ENCODE data around the gene TENT5A. TPM values are rescaled to one million over a fixed set of nuclear protein-coding genes. Genes with fewer than 3 reads are reported as not detected.

The TENT5A gene
- total RNA-seq, 1 donor from 2014 or later: 6.9 TPM

DNA sequence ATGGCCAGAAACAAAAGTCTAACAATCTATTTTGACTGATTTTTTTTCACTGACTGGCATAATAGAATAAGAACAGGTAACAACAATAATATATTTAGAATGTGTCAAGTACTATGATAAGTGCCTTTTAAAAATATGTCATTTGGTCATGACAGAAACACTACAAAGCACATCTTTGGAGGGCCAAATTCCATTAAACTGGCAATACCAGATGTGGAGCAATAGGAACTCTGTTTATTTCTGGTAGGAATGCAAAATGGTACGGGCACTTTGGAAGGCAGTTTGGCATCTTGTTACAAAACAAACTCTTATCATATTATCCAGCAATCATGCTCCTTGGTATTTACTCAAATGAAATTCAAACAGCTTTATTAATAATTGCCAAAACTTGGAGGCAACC is 39.3 kb downstream of the TENT5A start:
- DNase-seq (ENCODE audit: low read depth, low spot score): no peak

DNA sequence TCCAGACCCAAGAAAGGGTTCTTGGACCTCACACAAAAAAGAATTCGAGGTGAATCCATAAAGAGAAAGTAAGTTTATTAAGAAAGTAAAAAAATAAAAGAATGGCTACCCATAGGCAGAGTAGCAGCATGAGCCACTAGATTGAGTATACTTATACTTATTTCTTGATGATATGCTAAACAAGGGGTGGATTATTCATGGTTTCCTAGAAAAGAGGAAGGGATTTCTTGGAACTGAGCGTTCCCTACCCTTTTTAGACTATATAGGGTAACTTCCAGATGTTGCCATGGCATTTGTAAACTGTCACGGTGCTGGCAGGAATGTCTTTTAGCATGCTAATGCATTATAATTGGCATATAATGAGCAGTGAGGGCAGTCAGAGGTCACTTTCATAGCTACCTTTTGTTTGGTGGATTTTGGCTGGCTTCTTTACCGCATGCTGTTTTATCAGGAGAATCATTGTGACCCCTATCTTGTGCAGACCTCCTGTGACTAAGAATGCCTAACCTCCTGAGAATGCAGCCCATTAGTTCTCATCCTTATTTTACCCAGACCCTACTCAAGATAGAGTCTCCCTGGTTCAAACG is 44.3 kb downstream of the TENT5A start:
- no peak for DNase-seq (ENCODE audit: low read depth, low spot score)

DNA sequence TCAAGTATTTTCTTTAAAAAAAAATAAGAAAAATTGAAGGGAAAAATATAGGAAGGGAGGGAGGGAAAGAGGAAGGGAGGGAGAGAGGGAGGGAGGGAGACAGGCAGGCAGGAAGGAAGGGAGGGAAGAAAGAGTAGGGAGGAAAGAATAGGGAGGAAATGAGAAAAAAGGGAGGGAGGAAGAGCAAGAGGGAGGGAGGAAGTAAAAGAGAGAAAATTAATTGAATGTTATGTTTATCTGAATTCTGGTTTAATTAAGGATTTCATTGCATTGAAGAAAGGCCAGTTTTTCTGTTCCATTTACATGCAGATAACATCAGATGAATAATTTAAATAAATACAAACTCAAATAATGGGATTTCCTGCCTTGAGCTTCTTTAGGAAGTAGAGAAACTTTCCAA is 47.8 kb downstream of the TENT5A start:
- DNase-seq (ENCODE audit: low read depth, low spot score): no peak

DNA sequence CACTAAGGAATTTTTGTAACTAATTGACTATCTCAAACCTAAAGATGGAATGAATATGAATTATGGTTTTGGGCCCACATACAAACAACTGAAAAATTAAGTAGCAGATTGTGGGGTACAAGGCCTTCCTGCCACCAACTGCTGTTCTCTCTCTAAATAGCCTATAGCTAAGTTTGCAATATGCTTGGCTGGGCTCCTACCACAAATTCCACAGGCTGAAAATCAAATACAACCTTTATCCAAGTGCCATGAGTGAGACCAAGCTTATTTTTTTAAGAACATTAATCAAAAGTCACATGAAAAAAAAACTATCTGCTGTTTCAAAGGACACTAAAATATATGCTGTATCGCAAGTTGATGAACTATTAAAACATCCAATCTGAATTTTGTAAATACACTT is 52.1 kb downstream of the TENT5A start:
- no peak for DNase-seq (ENCODE audit: low read depth, low spot score)

DNA sequence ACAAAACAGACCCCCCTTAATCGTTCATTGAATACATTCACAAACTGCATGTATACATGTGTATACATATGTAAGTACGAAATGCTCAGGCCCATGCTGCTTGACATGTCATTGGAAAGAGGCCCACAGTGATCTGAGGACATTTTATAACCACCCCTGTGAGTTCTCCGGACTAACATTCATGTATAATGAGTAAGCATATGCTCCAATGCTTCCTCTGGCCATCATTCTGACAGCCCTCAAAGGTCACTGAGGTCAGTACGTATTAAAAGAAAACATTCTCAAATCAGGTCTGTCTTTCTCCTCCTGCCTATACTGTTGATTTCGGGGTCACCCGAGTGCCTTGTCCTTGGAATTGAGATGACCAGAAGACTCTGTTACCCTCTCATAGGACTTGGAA is 54.9 kb downstream of the TENT5A start:
- DNase-seq (ENCODE audit: low read depth, low spot score): no peak

DNA sequence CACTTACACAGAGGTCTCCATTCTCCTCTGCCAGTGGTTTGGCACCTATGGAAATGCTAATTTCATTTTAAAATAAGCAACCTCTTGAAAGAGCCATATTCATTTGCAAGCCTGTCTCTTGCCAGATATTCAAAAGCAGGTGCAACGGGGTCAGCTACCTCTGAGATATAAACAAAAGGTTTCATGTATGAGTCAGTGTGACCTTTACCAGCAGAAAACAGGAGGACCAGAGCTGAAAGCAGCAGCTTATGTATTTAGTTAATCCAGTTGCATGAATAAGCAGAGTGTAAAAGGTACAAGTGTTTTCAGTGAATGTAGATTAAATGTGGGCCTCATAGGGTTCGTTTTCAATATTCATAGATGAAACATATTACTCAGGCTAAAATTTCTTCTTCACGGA is 56.0 kb downstream of the TENT5A start:
- no peak for DNase-seq (ENCODE audit: low read depth, low spot score)
